Endothelial cell of umbilical vein (primary cell): ENCODE data around the gene NCBP1. TPM values are rescaled to one million over a fixed set of nuclear protein-coding genes. Genes with fewer than 3 reads are reported as not detected.

Source experiments
- BruUV-seq: library from RNA; stranded (reverse); fragments of 400-500 nt; replicated peaks from 2 replicates; lab custom pipeline; 2021; lab: Mats Ljungman, UMichigan
- CTCF ChIA-PET: fragments of 300-600, 350-600 bp; sonication (Branson Sonifier 250); formaldehyde crosslinking; loops from one replicate; lab custom pipeline; 2021; ENCODE audit warnings: antibody characterized with exemption, inconsistent platforms; lab: Charles Lee
- POLR2A ChIA-PET: fragments of 300-600, 350-600 bp; sonication (Branson Sonifier 250); formaldehyde crosslinking; loops from one replicate; lab custom pipeline; 2021; ENCODE audit warnings: antibody characterized with exemption, inconsistent platforms; lab: Charles Lee
- DNase-seq: peaks from one replicate; pipeline ENCODE4 v3.0.0-alpha.2; 2011; ENCODE audit warnings: low read depth, low spot score
- FAIRE-seq: peaks from 2 replicates; lab custom pipeline; 2011; peaks lifted over from hg19 to GRCh38; lab: Jason Lieb, UNC
- H2AFZ ChIP-seq: 2 replicates; pipeline ENCODE4 v1.6.0; 2012; ENCODE audit warnings: low read depth, low read length, control low read depth, inconsistent platforms
- H3K27ac ChIP-seq: 2 replicates; pipeline ENCODE4 v1.5.1; 2011; ENCODE audit warnings: low read depth, mild to moderate bottlenecking, control low read depth, low read length, moderate library complexity; ENCODE audit not compliant: insufficient read depth
- H3K27me3 ChIP-seq, 2 experiments: 2 replicates each; pipeline versions ENCODE4 v1.6.0 to v1.6.1; 2011; ENCODE audit warnings: low read length in 2 of 2, mixed read lengths in 1 of 2; ENCODE audit not compliant: control insufficient read depth in 2 of 2, insufficient read depth in 2 of 2
- H3K36me3 ChIP-seq, 2 experiments: 2 replicates in 1 of 2; 3 replicates in 1 of 2; pipeline ENCODE4 v1.5.1; 2011; ENCODE audit warnings: low read length in 2 of 2, mild to moderate bottlenecking in 1 of 2, moderate library complexity in 1 of 2; ENCODE audit not compliant: control insufficient read depth in 2 of 2, insufficient read depth in 2 of 2; ENCODE audit errors: extremely low read depth in 1 of 2
- H3K4me1 ChIP-seq: 3 replicates; pipeline ENCODE4 v1.5.1; 2011; ENCODE audit warnings: mild to moderate bottlenecking, low read length; ENCODE audit not compliant: control insufficient read depth, insufficient read depth; ENCODE audit errors: extremely low read depth
- H3K4me2 ChIP-seq: 2 replicates; pipeline ENCODE4 v1.6.1; 2011; ENCODE audit warnings: low read length, control low read depth, mixed read lengths; ENCODE audit not compliant: insufficient read depth
- H3K4me3 ChIP-seq, 3 experiments: fragments of 200-600 bp in 1 of 3; sonication (generic), shearing (Covaris generic) in 1 of 3; replicated peaks in 1 of 3; 2 replicates each; pipeline ENCODE4 v1.5.1; 2011 to 2016; ENCODE audit warnings: control low read depth in 3 of 3, low read length in 3 of 3, mild to moderate bottlenecking in 2 of 3, inconsistent platforms in 1 of 3, low read depth in 1 of 3, moderate library complexity in 1 of 3; ENCODE audit not compliant: insufficient read depth in 1 of 3
- H3K79me2 ChIP-seq: 2 replicates; pipeline ENCODE4 v1.6.0; 2012; ENCODE audit warnings: low read length, inconsistent platforms; ENCODE audit not compliant: control insufficient read depth, insufficient read depth
- H3K9ac ChIP-seq: replicated peaks from 2 replicates; pipeline ENCODE3; 2011; ENCODE audit warnings: low read length, control low read depth; ENCODE audit not compliant: insufficient read depth; ENCODE audit errors: extremely low read depth
- H3K9me1 ChIP-seq: replicated peaks from 3 replicates; pipeline ENCODE4 v1.6.0; 2011; ENCODE audit warnings: mild to moderate bottlenecking, low read length; ENCODE audit not compliant: control insufficient read depth, insufficient read depth; ENCODE audit errors: extremely low read depth
- H3K9me3 ChIP-seq: replicated peaks from 2 replicates; pipeline ENCODE4 v1.5.1; 2012; ENCODE audit warnings: low read length, inconsistent platforms; ENCODE audit not compliant: control insufficient read depth, insufficient read depth
- H4K20me1 ChIP-seq: replicated peaks from 2 replicates; pipeline ENCODE3; 2011; ENCODE audit warnings: mild to moderate bottlenecking, low read length; ENCODE audit not compliant: control insufficient read depth, insufficient read depth; ENCODE audit errors: extremely low read depth
- CTCF ChIP-seq, 2 donors: IDR thresholded peaks; 1 replicate in 1 of 2; 2 replicates in 1 of 2; pipeline ENCODE4 v1.5.1; 2011; ENCODE audit warnings: low read length in 2 of 2, mild to moderate bottlenecking in 2 of 2, moderate library complexity in 2 of 2, control low read depth in 1 of 2, inconsistent platforms in 1 of 2, low read depth in 1 of 2; ENCODE audit not compliant: insufficient read depth in 1 of 2; ENCODE audit errors: extremely low read depth in 1 of 2
- EZH2 ChIP-seq: IDR thresholded peaks from 2 replicates; pipeline ENCODE4 v1.6.1; 2012; ENCODE audit warnings: borderline replicate concordance, low read depth, mild to moderate bottlenecking, moderate library complexity, low read length, inconsistent platforms; ENCODE audit not compliant: severe bottlenecking
- FOS ChIP-seq: IDR thresholded peaks from 2 replicates; pipeline ENCODE4 v1.6.1; 2011; ENCODE audit warnings: mild to moderate bottlenecking, low read length, moderate library complexity, borderline replicate concordance; ENCODE audit not compliant: insufficient read depth
- GATA2 ChIP-seq: IDR thresholded peaks from 2 replicates; pipeline ENCODE4 v1.7.0; 2011; ENCODE audit warnings: low read depth, mild to moderate bottlenecking, moderate library complexity, mixed read lengths, low read length; ENCODE audit not compliant: insufficient read length, insufficient read depth
- JUN ChIP-seq: IDR thresholded peaks from 2 replicates; pipeline ENCODE4 v1.6.1; 2011; ENCODE audit warnings: borderline replicate concordance, low read depth; ENCODE audit not compliant: insufficient read length, insufficient read depth
- MAX ChIP-seq: IDR thresholded peaks from 2 replicates; pipeline ENCODE4 v1.6.1; 2011; ENCODE audit not compliant: insufficient read depth, insufficient read length
- MYC ChIP-seq: IDR thresholded peaks from one replicate; pipeline ENCODE4 v1.6.1; 2011; ENCODE audit warnings: mild to moderate bottlenecking, low read depth, low read length
- POLR2A ChIP-seq: IDR thresholded peaks from 2 replicates; pipeline ENCODE4 v1.6.1; 2012; ENCODE audit warnings: low read depth, mild to moderate bottlenecking, control low read depth, low read length
- POLR2AphosphoS5 ChIP-seq: IDR thresholded peaks from 2 replicates; pipeline ENCODE4 v1.6.1; 2012; ENCODE audit warnings: low read depth, mild to moderate bottlenecking, control low read depth, low read length, moderate library complexity; ENCODE audit not compliant: insufficient read depth
- dilution Hi-C: fragments of 300-500 bp; cut with MboI; formaldehyde crosslinking; loops from one replicate; pipeline ENCODE4 v1.15.0; 2019; ENCODE audit warnings: low sequenced_read_pairs; ENCODE audit not compliant: extremely low pct_ligation_motif_present
- intact Hi-C: fragments of 100-400 bp; cut with micrococcal nuclease; formaldehyde crosslinking; loops from one replicate; pipeline ENCODE4 v1.10.0; 2022
- polyA plus RNA-seq, 4 experiments: library from polyadenylated mRNA; depleted of rRNA in 3 of 4; stranded (reverse) in 3 of 4; unstranded in 1 of 4; fragments of >200 nt; gene quantifications; 2 replicates each; pipeline versions ENCODE4 v1.2.1 to v1.2.3, GENCODE V29; 2011 to 2012; ENCODE audit warnings: missing spikeins in 1 of 4
- total RNA-seq: library from RNA; stranded (reverse); gene quantifications from 2 replicates; pipeline ENCODE4 v1.2.3, GENCODE V29; 2021

Gene NCBP1
- total and polyA plus RNA-seq, 2 donors (not counting 3 experiments of a cell fraction or from before 2014, with no cell fraction given): 10.9 to 45.3 TPM

- ChIA-PET CTCF (interaction anchor here (1.3 to 2.0 kb wide), 2 partner anchors 11 to 224 kb away, joined by 3 to 7 read pairs; partner anchors contain the start of gene TRMO), POLR2A (no interaction called here)
- H4K20me1 ChIP-seq: no peaks in the 10 kb centered on the region
- H2AFZ ChIP-seq: peak overlapping the region; percentile 88
- H3K79me2 ChIP-seq: peaks cover 37% of the 10 kb centered on the region
- intact Hi-C loops (no loop called here), dilution Hi-C loops (no loop called here)
- H3K27ac ChIP-seq: no peak overlapping the region
- no peaks in the 10 kb centered on the region for H3K9me1 ChIP-seq
- TF ChIP-seq FOS: no peak
- no peak for TF ChIP-seq POLR2AphosphoS5
- no peak for TF ChIP-seq MAX
- TF ChIP-seq MYC: no peak
- no peak for TF ChIP-seq GATA2
- TF ChIP-seq CTCF (IDR thresholded peaks at IDR 0.05; ENCODE audit: extremely low read depth in 1 of 2, insufficient read depth in 1 of 2, low read depth in 1 of 2, low read length in 2 of 2): no peak
- no peak for TF ChIP-seq JUN
- TF ChIP-seq POLR2A: no peak
- TF ChIP-seq EZH2: no peak
- peaks cover 30% of the 10 kb centered on the region for H3K4me1 ChIP-seq
- H3K4me3 ChIP-seq: no peak overlapping the region
- DNase-seq: no peak
- no TSS peak for BruUV-seq
- H3K4me2 ChIP-seq: peak overlapping the region; percentile 62
- H3K36me3 ChIP-seq: peaks cover 0 to 4% of the 10 kb centered on the region in 2 experiments
- H3K9ac ChIP-seq: peak overlapping the region; percentile 45
- no peaks in the 10 kb centered on the region for H3K27me3 ChIP-seq
- FAIRE-seq: no peak
- H3K9me3 ChIP-seq: no peaks in the 10 kb centered on the region
These were observed 64.2 kb downstream of the NCBP1 start for GRCh38 chr9:97697837-97698236.
